Measurements from ENCODE around the gene BTC.

GRCh38 chr4:74755486-74755885 is 38.8 kb downstream of the BTC start:
- TF ChIP-seq, protein P1, sequence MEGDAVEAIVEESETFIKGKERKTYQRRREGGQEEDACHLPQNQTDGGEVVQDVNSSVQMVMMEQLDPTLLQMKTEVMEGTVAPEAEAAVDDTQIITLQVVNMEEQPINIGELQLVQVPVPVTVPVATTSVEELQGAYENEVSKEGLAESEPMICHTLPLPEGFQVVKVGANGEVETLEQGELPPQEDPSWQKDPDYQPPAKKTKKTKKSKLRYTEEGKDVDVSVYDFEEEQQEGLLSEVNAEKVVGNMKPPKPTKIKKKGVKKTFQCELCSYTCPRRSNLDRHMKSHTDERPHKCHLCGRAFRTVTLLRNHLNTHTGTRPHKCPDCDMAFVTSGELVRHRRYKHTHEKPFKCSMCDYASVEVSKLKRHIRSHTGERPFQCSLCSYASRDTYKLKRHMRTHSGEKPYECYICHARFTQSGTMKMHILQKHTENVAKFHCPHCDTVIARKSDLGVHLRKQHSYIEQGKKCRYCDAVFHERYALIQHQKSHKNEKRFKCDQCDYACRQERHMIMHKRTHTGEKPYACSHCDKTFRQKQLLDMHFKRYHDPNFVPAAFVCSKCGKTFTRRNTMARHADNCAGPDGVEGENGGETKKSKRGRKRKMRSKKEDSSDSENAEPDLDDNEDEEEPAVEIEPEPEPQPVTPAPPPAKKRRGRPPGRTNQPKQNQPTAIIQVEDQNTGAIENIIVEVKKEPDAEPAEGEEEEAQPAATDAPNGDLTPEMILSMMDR (IDR thresholded peaks at IDR 0.05), result no peak
- TF ChIP-seq POLR2A (IDR thresholded peaks at IDR 0.05), result no peak
